ENCODE measurements around the gene TLE3.
A peak's percentile ranks its signal among the peaks of the same experiment; 100 is the strongest.

TLE3 gene

DNA sequence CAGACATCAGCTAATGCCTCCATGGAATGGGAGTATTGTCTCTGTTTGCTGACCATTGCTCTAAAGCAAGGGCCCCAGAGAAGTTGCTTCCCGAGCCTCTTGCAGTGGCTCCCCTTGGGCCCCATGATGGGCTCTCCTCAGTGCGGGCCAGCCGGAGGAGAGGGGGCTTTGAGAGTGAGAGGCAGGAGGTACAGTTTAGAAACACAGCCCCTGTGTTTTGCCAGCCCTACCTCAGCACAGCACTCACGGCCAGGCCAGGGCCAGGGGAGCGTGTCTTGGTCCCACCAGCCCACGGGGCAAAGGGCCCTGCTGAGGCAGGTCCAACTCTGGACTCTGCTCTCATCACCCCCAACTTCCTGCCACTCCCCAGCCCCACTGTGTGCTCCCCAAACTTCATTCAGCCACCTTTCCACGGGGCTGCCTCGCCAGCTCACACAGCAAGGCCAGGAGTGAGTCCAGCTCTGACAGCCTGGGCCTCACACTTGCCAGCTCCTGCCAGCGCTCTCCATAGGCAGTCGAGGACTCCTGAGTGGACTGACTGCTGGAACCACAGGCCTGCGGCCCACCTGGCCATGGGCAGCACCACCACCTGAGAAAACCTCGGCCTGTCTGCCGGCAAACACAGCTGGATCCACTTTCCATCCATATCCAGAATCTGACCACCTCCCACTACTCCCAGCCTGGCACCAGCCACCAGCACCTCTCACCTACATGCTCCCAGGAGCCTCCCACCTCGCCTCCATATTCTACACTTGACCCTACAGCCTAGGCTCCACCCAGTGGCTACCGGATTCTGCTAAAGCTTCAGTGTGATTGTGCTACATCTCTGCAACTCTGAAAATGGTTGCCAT is 99.0 kb downstream of the TLE3 start:
- DNase-seq (ENCODE audit: low read depth): no peak
- no peak overlapping the region for H3K4me3 ChIP-seq (replicated peaks; ENCODE audit: low read depth, low read length)
- TF ChIP-seq, protein P1, sequence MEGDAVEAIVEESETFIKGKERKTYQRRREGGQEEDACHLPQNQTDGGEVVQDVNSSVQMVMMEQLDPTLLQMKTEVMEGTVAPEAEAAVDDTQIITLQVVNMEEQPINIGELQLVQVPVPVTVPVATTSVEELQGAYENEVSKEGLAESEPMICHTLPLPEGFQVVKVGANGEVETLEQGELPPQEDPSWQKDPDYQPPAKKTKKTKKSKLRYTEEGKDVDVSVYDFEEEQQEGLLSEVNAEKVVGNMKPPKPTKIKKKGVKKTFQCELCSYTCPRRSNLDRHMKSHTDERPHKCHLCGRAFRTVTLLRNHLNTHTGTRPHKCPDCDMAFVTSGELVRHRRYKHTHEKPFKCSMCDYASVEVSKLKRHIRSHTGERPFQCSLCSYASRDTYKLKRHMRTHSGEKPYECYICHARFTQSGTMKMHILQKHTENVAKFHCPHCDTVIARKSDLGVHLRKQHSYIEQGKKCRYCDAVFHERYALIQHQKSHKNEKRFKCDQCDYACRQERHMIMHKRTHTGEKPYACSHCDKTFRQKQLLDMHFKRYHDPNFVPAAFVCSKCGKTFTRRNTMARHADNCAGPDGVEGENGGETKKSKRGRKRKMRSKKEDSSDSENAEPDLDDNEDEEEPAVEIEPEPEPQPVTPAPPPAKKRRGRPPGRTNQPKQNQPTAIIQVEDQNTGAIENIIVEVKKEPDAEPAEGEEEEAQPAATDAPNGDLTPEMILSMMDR (IDR thresholded peaks at IDR 0.05; ENCODE audit: low read length, missing control alignments): no peak

DNA sequence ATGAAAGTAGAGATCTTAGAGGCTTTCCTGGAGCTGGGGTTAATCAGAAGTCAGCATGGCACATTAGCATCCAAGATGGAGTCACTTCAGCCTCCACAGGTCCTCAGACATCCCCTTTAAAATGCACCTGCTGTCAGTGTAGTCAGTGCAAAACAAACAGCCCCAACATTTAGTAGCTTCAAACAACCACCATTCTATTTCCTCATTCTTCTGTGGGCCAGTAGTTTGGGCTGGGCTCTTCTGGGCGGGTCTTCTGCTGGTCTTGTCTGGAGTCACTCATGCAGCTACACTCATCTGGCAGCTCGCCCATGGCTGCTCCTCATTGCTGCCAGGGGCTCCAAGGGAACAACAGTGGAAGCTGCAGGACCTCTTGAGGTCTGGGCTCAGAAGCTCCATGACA is 99.9 kb downstream of the TLE3 start:
- DNase-seq (ENCODE audit: low read depth): peak; percentile 43
- TF ChIP-seq, protein P1 (IDR thresholded peaks at IDR 0.05; ENCODE audit: low read length, missing control alignments): no peak
- no peak overlapping the region for H3K4me3 ChIP-seq (replicated peaks; ENCODE audit: low read depth, low read length)

Data from fibroblast of pulmonary artery (primary cell).